ENCODE measurements around the gene AMZ1.
"Not testable (repeated sequence)": the region's sequence is repeated elsewhere in the genome, so short reads cannot be mapped to it uniquely, and the experiment has no call there.

- not testable (repeated sequence) for TF ChIP-seq CTCF (IDR thresholded peaks at IDR 0.05; ENCODE audit: borderline replicate concordance, extremely low read depth, low read length, poor library complexity, severe bottlenecking); EZH2 (IDR thresholded peaks at IDR 0.05; ENCODE audit: borderline replicate concordance, low read depth, low read length, severe bottlenecking)
Measured at GRCh38 chr7:2748684-2749083, 60.7 kb downstream of the AMZ1 start.
